HPDE6-E6E7 (cell line): ENCODE data around the gene EME1.
A peak's percentile ranks its signal among the peaks of the same experiment; 100 is the strongest.
"Not testable (repeated sequence)": the region's sequence is repeated elsewhere in the genome, so short reads cannot be mapped to it uniquely, and the experiment has no call there.

ENCODE experiments used
- DNase-seq: peaks from one replicate; pipeline ENCODE4 v3.0.0; 2011; ENCODE audit warnings: missing footprints; ENCODE audit errors: extremely low spot score

EME1 gene

DNA sequence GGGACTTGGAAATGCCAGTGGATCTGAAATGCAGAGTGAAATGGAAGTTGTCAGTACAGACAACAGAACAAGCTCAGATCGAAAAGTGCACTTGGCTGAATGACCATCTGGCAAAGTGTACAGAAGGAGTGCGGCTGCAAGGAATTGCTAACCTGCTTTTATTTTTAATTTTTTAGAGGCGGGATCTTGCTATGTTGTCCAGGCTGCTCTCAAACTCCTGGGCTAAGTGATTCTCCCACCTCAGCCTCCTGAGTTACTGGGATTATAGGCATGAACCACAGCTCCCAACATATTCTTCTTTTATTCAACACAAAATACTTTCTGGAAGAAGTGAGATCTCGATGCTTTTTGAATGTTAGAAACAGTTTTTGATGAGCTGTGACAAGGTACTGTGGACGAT is 20.7 kb downstream of the EME1 start:
- no peak for DNase-seq

DNA sequence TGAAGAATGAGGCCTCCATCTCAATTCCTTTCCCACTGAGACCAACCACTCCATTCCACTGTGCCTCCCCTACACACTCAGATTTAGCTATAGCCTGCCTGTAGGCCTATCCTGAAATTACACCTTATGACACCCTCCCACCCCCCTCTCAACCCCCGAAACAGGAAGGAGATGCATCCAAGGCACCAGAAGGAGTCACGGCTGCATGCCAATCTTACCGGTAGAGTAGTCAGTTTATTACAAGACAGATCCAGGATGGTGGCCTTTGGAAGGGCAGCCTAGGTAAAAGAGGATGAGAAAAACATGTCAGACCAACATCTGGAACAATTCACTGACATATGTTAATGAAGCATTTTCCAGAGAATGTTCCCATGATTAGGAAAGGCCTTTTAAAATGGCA is 21.7 kb downstream of the EME1 start:
- DNase-seq: no peak

DNA sequence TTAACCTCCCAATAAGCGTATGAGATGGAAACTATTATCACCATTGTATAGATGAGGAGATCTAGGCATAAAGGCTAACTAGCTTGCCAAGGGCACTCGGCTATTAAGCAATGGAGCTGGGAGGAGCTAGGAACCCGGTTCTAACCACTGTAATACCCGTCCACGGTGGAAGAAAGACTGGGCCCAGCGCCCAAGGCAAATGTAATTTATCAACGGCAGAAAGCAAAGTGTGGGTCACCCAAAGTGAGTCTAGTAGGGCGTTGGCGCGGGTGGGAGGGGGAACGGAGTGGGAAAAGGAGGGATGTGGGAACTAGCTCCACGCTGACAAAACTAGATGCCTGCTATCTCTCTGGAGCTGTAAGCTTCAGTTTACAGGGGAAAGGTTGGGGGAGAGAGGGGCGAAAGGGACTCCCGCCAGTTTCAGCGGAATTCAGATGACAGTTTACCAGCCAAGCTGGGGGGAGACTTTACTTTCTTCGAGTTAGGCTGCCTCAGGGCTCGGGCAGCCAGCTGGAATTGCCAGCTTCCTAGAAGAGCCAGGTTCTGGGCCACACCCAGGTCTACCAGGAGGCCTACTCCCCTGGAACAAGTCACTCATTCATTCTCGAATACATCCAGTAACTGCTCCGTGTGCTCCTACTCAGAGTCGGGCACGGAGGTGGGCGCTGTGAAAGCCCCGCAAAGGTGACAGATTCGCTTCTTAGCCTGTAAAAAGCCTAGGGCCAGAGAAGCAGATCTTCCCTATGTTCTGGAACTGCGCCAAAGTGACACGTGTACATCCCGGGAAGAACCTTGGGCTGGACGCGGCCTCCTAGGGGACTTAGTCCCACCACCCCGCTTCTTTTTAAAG is 23.5 kb downstream of the EME1 start:
- DNase-seq: peak; percentile 64

DNA sequence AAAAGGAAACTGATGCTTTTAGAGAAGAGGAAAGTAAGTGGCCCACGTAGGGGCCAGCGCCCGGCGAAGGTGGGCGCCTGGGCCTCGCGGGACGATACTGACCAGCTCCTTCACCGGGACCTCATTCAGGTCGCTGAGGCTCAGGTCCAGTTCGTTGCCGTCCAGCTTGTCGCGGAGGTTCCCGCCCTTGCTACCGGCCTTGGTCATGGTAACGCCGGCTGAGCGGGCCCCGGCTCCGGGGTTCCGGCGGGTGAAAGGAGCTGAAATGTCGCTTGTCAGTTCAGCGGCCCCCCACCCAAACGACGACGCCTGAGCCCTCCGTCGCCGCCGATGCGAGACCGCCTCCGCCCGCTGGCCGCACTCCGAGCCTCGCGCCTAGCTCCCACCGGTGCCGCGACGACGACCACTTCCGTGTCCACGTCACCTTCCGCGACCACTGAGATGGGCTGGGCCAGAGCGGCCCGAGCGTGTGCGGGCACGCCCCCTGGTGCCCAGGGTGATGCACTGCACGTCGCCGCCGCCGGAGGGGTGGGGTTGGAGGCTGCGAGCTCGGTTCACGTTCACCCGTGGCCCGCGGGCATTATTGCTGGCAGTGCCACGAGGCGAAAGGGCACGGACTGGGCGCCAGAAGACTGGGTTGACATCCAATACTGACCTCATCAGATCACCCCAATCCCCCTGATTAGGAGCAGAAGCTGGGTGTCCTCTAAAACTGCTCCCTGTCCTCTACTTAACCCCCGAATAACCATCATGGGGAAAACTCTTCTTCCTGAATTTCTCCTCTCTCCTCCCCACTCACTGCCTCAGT is 24.3 kb downstream of the EME1 start, which contains the start of gene LRRC59:
TSS of gene LRRC59 (minus strand) at position 413 of the 808 bp plus-strand sequence. CDS start at position 207, 206 bp downstream.
- peak; percentile 87 for DNase-seq

DNA sequence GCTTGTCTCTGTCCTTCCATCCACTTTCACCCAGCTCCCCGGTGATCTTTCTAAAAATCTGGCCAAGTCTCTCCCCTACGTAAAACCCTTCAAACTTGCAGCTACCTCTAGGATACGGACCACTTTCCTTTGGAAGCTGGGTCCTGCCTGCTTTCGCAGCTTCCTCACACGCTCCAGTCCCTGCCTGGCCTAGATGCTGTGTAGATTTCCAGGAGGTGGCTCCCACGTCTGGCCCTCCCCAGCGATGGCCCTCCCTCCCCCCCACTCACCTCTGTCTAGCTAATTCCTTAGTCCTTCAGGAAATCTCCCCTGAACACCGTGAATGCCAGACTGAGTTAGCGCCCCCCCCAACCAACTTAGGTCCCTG is 24.9 kb downstream of the EME1 start:
- DNase-seq: no peak

DNA sequence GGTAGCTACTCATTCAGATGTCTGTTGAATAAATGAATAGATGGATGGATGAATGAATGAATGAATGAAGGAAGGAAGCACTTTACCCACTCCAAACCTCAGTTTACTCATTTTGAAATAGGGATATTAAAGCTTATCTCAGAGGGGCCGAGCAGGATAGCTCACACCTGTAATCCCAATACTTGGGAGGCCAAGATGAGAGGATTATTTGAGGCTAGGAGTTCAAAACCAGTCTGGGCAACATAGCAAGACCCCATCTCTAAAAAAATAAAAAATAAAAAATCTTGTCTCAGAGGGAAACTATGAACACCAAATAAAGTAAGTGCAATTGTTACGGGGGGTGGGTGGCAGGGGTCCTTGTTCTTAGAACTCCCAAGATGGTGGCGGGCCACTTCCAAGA is 25.6 kb downstream of the EME1 start:
- DNase-seq: not testable (repeated sequence)

DNA sequence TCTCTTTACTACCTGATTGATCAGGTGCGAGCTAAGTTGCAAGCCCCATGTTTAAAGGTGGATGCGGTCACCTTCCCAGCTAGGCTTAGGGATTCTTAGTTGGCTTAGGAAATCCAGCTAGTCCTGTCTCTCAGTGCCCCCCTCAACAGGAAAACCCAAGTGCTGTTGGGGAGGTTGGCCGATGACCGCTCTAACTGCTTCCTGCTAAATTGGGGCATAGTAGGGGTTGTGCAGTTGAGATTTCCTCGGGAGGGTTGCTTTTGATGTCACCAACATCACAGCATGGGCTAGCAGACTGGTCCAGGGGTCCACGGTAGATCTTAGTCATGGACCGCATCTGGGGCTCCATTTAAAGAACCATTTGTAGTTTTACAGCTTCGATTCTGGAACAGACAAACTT is 26.6 kb downstream of the EME1 start:
- not testable (repeated sequence) for DNase-seq

DNA sequence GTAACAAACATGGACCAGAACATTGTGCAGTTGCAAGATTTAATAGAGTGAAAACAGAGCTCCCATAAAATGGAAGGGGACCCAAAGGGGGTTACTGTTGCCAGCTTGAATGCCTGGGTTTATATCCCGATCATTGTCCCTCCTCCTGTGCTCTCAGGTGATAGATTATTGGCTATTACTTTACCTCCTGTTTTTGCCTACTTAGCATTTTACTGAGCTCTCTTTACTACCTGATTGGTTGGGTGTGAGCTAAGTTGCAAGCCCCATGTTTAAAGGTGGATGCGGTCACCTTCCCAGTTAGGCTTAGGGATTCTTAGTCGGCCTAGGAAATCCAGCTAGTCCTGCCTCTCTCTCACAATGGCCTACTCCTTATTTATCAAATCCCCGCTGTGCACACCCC is 32.3 kb downstream of the EME1 start:
- DNase-seq: not testable (repeated sequence)

DNA sequence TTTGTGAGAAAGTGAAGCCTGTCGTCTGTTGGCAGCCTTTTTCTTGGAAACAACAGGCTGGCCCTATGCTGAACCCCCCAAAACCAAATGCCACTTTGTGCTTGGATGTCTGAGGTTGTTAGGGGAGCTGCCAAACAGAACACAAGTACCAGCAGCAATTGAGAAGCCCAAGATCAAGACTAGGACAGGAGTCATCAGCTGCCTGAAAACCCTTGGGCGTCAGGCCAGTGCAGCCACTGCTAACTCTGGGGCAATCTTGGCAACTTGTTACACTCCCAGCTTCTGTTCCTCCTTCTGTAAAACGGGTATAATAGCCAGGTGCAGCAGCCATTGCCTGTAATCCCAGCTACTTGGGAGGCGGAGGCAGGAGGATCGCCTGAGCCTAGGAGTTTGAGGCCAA is 33.5 kb downstream of the EME1 start:
- no peak for DNase-seq

DNA sequence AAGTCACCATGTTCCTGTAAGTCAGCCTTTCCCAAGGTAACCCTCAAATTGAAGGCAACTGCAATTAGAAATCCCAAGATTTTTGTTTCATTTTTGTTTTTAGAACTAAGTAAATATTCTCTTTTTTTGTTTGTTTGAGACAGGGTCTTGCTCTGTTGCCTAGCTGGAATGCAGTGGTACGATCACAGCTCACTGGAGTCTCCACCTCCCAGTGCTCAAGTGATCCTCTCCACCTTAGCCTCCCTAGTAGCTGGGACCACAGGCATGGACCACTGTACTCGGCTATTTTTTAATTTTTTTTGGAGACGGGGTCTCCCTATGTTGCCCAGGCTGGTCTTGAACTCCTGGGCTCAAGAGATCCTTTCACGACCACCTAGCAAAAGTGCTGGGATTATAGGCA is 34.9 kb downstream of the EME1 start:
- no peak for DNase-seq

DNA sequence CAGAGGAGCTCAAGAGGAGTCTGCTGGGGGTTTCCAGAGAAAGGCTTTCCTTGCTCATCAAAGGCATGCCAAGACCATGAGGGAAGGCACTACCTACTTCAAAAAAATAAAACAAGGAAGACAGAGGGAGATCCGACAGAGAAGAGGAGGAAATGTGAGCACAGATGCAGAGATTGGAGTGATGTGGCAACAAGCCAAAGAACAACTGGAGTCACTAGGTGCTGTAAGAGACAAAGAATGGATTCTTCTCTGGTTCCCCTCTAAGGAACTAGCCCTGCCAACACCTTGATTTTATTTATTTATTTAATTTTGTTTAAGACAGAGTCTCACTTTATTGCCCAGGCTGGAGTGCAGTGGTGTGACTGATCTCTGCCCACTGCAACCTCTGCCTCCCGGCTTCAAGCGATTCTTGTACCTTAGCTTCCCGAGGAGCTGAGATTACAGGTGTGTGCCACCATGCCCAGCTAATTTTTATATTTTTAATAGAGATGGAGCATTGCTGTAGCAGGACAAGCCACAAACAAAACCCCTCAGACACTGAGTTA is 39.2 kb downstream of the EME1 start:
- no peak for DNase-seq

DNA sequence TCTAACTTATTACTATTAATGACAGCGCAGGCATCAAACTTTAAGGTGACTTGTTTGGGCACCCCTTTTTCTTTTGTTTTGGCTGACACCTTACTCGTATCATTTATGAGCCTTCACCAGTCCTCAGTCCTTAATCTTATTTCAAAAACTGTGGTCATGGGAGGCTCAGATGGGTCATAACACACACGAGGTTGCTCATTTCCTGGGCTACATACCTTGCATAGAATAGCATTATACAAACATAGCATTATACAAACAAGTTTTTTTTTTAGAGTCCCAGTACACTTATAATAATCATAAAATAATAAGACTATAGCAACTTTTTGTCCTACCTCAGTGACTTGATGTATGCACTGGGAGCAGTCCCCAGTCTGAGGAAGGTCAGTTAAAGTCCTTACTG is 41.8 kb downstream of the EME1 start:
- no peak for DNase-seq

DNA sequence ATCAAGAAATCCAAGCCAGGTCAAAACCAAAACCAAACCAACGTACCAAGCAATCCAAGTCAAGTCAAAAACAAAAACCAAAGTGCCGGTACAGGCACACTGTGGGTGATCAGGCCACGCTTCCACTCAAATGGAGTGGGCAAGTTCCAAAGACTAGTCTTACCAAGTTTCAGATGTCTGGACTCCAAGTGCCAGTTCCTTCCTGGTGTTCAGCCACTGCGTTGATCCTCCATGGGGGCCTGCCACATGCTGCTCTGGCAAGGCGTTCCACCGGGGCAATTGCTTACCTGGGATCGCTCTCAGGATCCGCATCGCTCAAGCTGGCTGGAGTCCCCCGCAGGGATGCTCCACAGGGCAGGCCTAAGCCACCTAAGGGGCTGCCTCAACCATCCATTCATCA is 46.5 kb downstream of the EME1 start:
- not testable (repeated sequence) for DNase-seq

DNA sequence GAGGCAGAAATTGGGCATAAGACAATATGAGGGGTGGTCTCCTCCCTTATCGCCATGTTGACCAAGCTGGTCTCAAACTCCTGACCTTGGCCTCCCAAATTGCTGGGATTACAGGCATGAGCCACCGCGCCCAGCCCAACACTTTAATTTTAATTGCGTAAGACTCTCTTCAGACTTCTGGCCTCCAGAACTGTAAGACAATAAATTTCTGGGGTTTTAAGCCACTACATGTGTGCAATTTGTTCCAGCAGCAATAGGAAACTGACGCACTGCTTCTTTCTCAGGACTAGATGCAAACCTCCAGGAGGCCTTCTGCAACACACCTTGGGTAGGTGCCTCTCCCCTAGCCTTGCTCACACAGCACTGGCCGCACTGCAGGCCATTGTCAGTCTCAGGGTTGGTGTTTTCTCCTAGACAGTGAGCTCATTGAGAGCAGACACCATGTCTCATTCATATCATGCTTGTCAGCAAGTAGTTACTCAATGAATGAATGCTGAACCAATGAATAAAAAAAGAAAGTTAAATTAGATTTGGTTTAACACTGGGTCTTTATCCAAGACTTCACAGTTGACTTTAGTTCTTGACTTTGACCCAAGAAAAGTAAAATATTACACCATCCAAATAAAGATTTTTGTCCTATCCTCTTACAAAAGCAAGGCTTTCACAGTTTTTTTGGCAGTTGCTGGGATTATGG is 47.5 kb downstream of the EME1 start:
- DNase-seq: no peak

DNA sequence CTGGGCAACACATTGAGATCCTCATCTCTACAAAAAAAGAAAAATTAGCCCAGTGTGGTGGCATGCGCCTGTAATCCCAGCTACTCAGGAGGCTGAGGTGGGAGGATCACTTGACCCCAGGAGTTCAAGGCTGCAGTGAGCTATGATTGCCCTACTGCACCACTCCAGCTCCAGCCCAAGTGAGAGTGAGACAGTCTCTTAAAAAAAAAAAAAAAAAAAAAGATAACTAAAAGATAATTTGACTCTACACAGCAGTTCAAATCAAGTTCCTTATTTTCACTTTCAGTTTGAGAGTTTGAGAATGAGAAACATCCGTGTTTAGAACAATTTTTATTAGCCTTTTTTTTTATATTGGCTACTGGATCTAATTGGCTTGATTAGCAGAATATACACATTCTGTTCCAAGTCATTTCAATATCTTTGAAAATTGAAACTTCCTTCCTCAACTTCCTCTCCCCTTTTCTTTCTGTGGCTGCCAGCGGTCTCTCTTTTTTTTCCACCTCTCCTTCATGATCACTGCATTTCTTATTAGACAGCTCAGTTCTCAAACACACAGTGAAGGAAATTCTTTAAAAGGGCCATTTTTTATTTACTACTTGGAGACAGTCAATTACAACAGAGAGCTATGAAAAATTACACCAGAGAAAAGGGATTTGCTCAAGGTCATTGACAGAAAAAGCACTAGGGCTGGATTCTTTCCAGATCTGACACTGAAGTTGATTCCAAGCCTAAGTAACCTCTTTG is 48.5 kb downstream of the EME1 start:
- DNase-seq: no peak

DNA sequence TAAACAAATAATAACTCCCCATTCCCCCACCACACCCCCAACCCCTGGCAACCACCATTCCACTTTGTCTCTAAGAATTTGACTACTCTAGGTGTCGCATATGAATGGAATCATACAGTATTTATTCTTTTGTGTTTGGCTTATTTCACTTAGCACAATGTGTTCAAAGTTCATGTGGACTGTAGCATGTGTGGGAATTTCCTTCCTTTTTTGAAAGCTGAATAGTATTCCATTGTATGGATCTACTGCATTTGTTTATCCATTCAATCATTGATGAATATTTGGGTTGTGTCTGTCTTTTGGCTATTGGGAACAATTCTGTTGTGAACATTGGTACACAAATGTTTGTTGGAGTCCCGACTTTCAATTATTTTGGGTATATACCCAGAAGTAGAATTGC is 49.7 kb downstream of the EME1 start:
- no peak for DNase-seq

DNA sequence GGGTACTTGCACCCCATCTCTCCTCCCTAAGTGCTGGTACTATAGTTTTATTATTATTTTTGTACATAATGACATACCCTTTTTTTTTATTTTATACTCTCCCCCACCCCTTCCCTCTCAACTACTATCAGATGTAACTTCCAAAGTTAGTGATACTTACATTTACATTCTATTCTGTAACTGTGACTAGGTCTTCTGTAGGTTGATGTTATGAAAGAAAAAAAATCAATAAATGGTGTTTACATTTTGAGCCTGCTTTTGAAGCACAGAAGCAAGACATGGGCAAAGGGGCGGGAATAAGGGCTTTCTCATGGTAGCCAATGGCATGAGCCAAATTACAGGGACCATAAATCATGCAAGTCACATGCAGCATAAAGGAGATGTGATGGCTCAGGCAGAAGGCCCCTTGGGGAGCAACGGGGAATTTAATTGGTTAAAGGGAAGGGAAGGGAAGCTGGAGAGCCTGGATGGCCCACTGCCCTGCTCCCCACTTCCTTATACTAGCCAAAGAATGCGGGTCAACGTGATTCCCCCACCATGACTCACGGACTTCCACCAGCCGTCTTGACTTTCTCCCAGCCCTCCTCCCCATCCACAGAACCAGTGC is 50.6 kb downstream of the EME1 start:
- peak; percentile 92 for DNase-seq

DNA sequence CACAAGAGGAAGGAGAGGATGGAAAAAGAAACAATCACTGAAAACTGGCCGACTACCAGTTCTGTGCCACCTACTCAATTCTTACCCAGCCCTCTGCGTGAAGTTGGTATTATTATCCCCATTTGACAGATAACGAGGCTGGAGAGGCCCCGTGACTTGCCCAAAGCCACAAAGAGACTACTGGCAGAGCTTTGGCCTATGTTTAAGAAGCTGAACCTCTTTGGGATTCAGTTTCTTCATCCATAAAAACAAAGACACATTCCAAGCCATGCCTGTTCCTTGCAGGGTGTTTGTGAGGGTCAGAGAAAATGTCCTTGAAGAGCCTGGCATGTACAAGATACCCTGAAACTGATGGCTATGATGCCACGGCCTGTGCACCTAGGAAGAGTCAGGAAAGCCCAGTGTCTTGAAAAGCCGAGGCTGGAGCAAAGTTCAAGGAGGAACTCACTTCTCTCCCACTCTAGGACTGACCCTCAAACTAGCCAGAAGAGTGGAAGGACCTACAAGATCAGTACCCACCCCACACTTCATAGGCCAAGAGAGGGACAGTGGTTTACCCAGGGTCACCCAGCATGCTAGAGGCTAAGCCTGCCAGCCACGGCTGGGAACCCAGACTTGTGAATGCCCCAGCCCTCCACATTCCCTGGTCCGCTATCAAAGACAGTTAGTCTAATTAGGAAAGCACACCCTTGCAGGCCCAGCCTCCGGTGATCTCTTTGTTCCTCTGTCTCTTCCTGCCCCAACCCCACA is 51.4 kb downstream of the EME1 start:
- DNase-seq: no peak

DNA sequence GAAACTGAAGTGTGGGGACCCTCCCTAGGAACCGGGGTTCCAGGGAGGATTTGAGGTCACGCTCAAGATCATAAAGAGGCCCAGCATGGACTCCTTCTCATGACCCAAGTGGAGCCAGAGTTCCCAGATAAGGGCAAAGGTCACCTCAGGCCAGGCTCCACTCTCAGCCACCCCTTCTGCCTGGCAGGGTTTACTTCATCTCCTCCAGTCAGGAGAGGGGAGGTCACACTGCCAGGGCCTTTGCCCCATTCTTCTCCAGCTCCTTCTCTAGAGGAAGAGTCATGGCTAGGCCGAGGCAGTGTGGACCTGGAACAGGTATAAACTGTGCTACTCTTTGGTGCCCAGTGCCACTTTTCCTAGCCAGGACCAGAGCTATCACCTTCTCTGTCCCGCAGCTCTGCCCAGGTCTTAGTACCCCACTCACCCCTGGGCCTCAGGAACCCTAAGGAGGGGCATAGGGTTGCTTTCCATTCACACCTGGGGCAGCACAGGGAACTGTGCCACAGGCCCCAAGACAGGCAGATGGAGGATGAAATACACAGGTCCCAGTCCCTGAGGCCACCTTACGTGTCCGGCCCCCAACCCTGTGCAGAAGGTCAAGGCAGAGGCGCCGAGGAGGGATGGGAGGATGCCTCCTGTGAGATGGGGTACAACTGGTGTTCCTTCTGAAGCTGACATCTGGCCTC is 52.1 kb downstream of the EME1 start:
- no peak for DNase-seq
